SK-N-SH (cell line): ENCODE data around the gene SERTAD2. TPM values are rescaled to one million over a fixed set of nuclear protein-coding genes. Genes with fewer than 3 reads are reported as not detected.

Experiments
- CTCF ChIA-PET: fragments of 300-600, 350-600 bp; formaldehyde crosslinking; extraction: SDS; loops from one replicate; lab custom pipeline; 2021; lab: Yijun Ruan, JAX
- POLR2A ChIA-PET: fragments of 350-600 bp; sonication (Branson Sonifier 250); formaldehyde crosslinking; extraction: SDS; loops from one replicate; lab custom pipeline; 2020; ENCODE audit warnings: antibody characterized with exemption, inconsistent platforms; lab: Yijun Ruan, JAX
- DNase-seq: peaks from one replicate; pipeline ENCODE4 v3.0.0; 2012
- H2AFZ ChIP-seq: fragments of 200-600 bp; sonication (generic); 2 replicates; pipeline ENCODE4 v1.8.1; 2016; ENCODE audit warnings: antibody characterized with exemption, mild to moderate bottlenecking, low read depth
- H3F3A ChIP-seq: fragments of 200-600 bp; sonication (generic); replicated peaks from 2 replicates; pipeline ENCODE3; 2016; ENCODE audit warnings: antibody characterized with exemption, mild to moderate bottlenecking; ENCODE audit not compliant: insufficient read depth
- H3K27ac ChIP-seq, 2 experiments: fragments of 200-500 bp in 1 of 2; fragments of 200-600 bp in 1 of 2; sonication (Bioruptor generic) in 1 of 2; sonication (generic), shearing (Covaris generic) in 1 of 2; 2 replicates each; pipeline versions ENCODE4 v1.5.1 to v1.6.1; 2014 to 2016; ENCODE audit warnings: low read depth in 2 of 2, inconsistent platforms in 1 of 2, low read length in 1 of 2, mild to moderate bottlenecking in 1 of 2, mixed read lengths in 1 of 2
- H3K27me3 ChIP-seq: fragments of 200-600 bp; sonication (generic), shearing (Covaris generic); 2 replicates; pipeline ENCODE4 v1.6.1; 2016; ENCODE audit warnings: mixed run types; ENCODE audit not compliant: insufficient read depth
- H3K36me3 ChIP-seq, 2 experiments: fragments of 200-500 bp in 1 of 2; fragments of 200-600 bp in 1 of 2; sonication (Bioruptor generic) in 1 of 2; sonication (generic) in 1 of 2; replicated peaks in 1 of 2; 2 replicates each; pipeline versions ENCODE3 to v1.5.1; 2014 to 2016; ENCODE audit warnings: low read length in 1 of 2, mild to moderate bottlenecking in 1 of 2; ENCODE audit not compliant: insufficient read depth in 2 of 2, control insufficient read depth in 1 of 2
- H3K4me1 ChIP-seq, 2 experiments: fragments of 200-500 bp in 1 of 2; fragments of 200-600 bp in 1 of 2; sonication (Bioruptor generic) in 1 of 2; sonication (generic), shearing (Covaris generic) in 1 of 2; 2 replicates each; pipeline versions ENCODE4 v1.5.1 to v1.6.1; 2014 to 2016; ENCODE audit warnings: low read depth in 1 of 2, low read length in 1 of 2, mixed run types in 1 of 2; ENCODE audit not compliant: insufficient read depth in 2 of 2, control insufficient read depth in 1 of 2
- H3K4me2 ChIP-seq: fragments of 200-600 bp; sonication (generic), shearing (Covaris generic); 2 replicates; pipeline ENCODE4 v1.6.1; 2017; ENCODE audit warnings: mixed run types
- H3K4me3 ChIP-seq, 2 experiments: fragments of 200-500 bp in 1 of 2; fragments of 200-600 bp in 1 of 2; sonication (Bioruptor generic) in 1 of 2; sonication (generic), shearing (Covaris generic) in 1 of 2; 2 replicates each; pipeline versions ENCODE4 v1.5.1 to v1.8.1; 2014 to 2016; ENCODE audit warnings: low read depth in 2 of 2, inconsistent platforms in 1 of 2, low read length in 1 of 2, mild to moderate bottlenecking in 1 of 2, mixed read lengths in 1 of 2, moderate library complexity in 1 of 2
- H3K79me2 ChIP-seq: fragments of 200-600 bp; sonication (generic); 2 replicates; pipeline ENCODE4 v1.8.1; 2017; ENCODE audit warnings: mild to moderate bottlenecking; ENCODE audit not compliant: insufficient read depth
- H3K9ac ChIP-seq: fragments of 200-600 bp; sonication (generic); 2 replicates; pipeline ENCODE4 v1.6.1; 2017; ENCODE audit warnings: mixed run types
- H3K9me2 ChIP-seq: fragments of 200-600 bp; sonication (generic); 2 replicates; pipeline ENCODE4 v1.6.1; 2017; ENCODE audit warnings: mixed run types
- H3K9me3 ChIP-seq: fragments of 200-600 bp; sonication (generic); 2 replicates; pipeline ENCODE4 v1.6.1; 2017; ENCODE audit warnings: mixed run types, mild to moderate bottlenecking, moderate library complexity
- H4K20me1 ChIP-seq: fragments of 200-600 bp; sonication (generic); 2 replicates; pipeline ENCODE4 v1.6.1; 2017; ENCODE audit warnings: mild to moderate bottlenecking, mixed run types; ENCODE audit not compliant: insufficient read depth
- CTCF ChIP-seq: fragments of 200-600 bp; sonication (generic); IDR thresholded peaks from 2 replicates; pipeline ENCODE4 v1.6.1; 2017; ENCODE audit warnings: antibody characterized with exemption, mild to moderate bottlenecking, moderate library complexity
- EP300 ChIP-seq, 2 experiments: IDR thresholded peaks; 2 replicates each; pipeline versions ENCODE4 v1.4.0 to v1.6.1; 2012; ENCODE audit warnings: borderline replicate concordance in 1 of 2, low read depth in 1 of 2, low read length in 1 of 2
- FOSL2 ChIP-seq: IDR thresholded peaks from 2 replicates; pipeline ENCODE4 v1.4.0; 2012; ENCODE audit warnings: low read depth, mild to moderate bottlenecking, moderate library complexity, borderline replicate concordance
- GATA2 ChIP-seq: sonication (generic); formaldehyde crosslinking; IDR thresholded peaks from 2 replicates; pipeline ENCODE4 v1.5.0; 2020; ENCODE audit warnings: mild to moderate bottlenecking, missing genetic modification reagents
- MEF2A ChIP-seq: IDR thresholded peaks from 2 replicates; pipeline ENCODE4 v1.4.0; 2012; ENCODE audit warnings: low read depth, borderline replicate concordance
- NFIC ChIP-seq: IDR thresholded peaks from 2 replicates; pipeline ENCODE4 v1.4.0; 2012; ENCODE audit warnings: borderline replicate concordance
- POLR2AphosphoS5 ChIP-seq: IDR thresholded peaks from 2 replicates; pipeline ENCODE4 v1.6.1; 2012; ENCODE audit warnings: low read depth, low read length
- RAD21 ChIP-seq: IDR thresholded peaks from 2 replicates; pipeline ENCODE4 v1.6.1; 2012; ENCODE audit warnings: mild to moderate bottlenecking, low read length
- REST ChIP-seq: IDR thresholded peaks from 2 replicates; pipeline ENCODE4 v1.6.1; 2012; ENCODE audit warnings: mild to moderate bottlenecking, low read depth, low read length, moderate library complexity
- SIN3A ChIP-seq: IDR thresholded peaks from 2 replicates; pipeline ENCODE4 v1.6.1; 2012; ENCODE audit warnings: low read depth, mild to moderate bottlenecking, low read length, moderate library complexity, borderline replicate concordance
- TCF12 ChIP-seq: IDR thresholded peaks from 2 replicates; pipeline ENCODE4 v1.4.0; 2012
- WGBS: methylation state at CpG from one replicate; pipeline ENCODE4 v1.1.6; 2017; ENCODE audit warnings: low lambda C conversion rate; 5-methylcytosine and 5-hydroxymethylcytosine counted together
- polyA plus RNA-seq, 3 experiments: library from polyadenylated mRNA; depleted of rRNA; stranded (reverse); fragments of >200 nt; gene quantifications; 2 replicates each; pipeline ENCODE4 v1.2.3, GENCODE V29; 2012

Gene SERTAD2
- polyA plus RNA-seq, 1 of the 3 experiments (the other 2 are of a cell fraction), result 9.1 TPM

- TF ChIP-seq EP300 (IDR thresholded peaks at IDR 0.05; ENCODE audit: borderline replicate concordance in 1 of 2, low read depth in 1 of 2, low read length in 1 of 2) (no peak), NFIC (no peak)
These were observed 27.4 kb downstream of the SERTAD2 start (continued) for GRCh38 chr2:64626146-64626809.

GRCh38 chr2:64625299-64626145 is 28.2 kb downstream of the SERTAD2 start:
- Histone ChIP-seq H3K9me2 (no peaks in the 10 kb centered on the region), H3K36me3 (no peaks in the 10 kb centered on the region), H3K79me2 (no peaks in the 10 kb centered on the region), H3K27ac (no peak overlapping the region), H3K9me3 (no peaks in the 10 kb centered on the region), H3K4me3 (no peak overlapping the region), H4K20me1 (no peaks in the 10 kb centered on the region), H2AFZ (no peak overlapping the region), H3K4me1 (peaks cover 0 to 40% of the 10 kb centered on the region in 2 experiments; a peak in 2 of 4 replicates), H3K9ac (no peak overlapping the region), H3K27me3 (no peaks in the 10 kb centered on the region), H3K4me2 (no peak overlapping the region), H3F3A (no peaks in the 10 kb centered on the region)
- POLR2A ChIA-PET, result no interaction called here
- 94% methylated on average over 7 of the region's 7 CpGs for WGBS
- no peak for TF ChIP-seq FOSL2
- peak; percentile 41 for TF ChIP-seq RAD21
- peak; percentile 52 for DNase-seq
- CTCF ChIA-PET, result interaction anchor here (0.6 to 1.9 kb wide), 6 partner anchors 9 to 248 kb away, joined by 3 to 10 read pairs (median 4); no protein-coding TSS in a partner anchor

DNA sequence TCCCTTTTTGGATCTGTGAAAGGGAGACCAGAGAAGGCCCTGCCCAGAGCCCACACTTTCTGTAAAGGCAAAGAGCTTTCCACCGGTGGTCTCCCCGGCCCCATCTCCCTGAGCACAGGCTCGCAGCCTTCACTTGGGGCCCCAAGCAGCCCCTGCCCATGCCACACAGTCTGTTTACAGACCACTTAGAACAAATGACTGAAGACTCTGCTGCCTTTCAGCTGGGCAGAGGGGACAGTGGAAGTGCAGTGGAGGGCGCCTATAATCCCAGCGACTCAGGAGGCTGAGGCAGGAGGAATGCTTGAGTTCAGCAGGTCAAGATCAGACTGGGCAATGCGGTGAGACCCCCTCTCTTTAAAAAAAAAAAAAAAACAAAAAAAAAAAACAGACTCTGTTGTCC is 28.9 kb downstream of the SERTAD2 start:
- Histone ChIP-seq H4K20me1 (no peaks in the 10 kb centered on the region), H3K4me2 (no peak overlapping the region), H3K4me3 (no peak overlapping the region), H3K27ac (no peak overlapping the region), H3K4me1 (peaks cover 0 to 34% of the 10 kb centered on the region in 2 experiments; a peak in 2 of 4 replicates), H3K9me3 (no peaks in the 10 kb centered on the region), H3K36me3 (no peaks in the 10 kb centered on the region), H3F3A (no peaks in the 10 kb centered on the region), H3K9me2 (no peaks in the 10 kb centered on the region), H3K9ac (no peak overlapping the region), H3K79me2 (no peaks in the 10 kb centered on the region), H3K27me3 (no peaks in the 10 kb centered on the region), H2AFZ (no peak overlapping the region)
- ChIA-PET POLR2A (no interaction called here), CTCF (interaction anchor here (0.8 to 1.9 kb wide), 6 partner anchors 8 to 248 kb away, joined by 3 to 10 read pairs (median 3); no protein-coding TSS in a partner anchor)
- TF ChIP-seq CTCF (no peak), TCF12 (no peak), SIN3A (no peak), RAD21 (no peak), REST (no peak), POLR2AphosphoS5 (no peak), GATA2 (no peak), MEF2A (no peak)
- WGBS, result 79% methylated on average over 6 of the region's 6 CpGs
- DNase-seq, result no peak
